GM12873 (cell line): ENCODE measurements around the gene STPG4.

Experiments used
- CTCF ChIP-seq: IDR thresholded peaks from 2 replicates; pipeline ENCODE4 v1.5.1; 2012; ENCODE audit warnings: low read depth, mild to moderate bottlenecking, moderate library complexity, low read length, control low read depth; ENCODE audit not compliant: insufficient read depth; ENCODE audit errors: missing control alignments

STPG4 gene

GRCh38 chr2:47079515-47080412, 75.3 kb downstream of the STPG4 start:
- no peak for TF ChIP-seq CTCF

DNA sequence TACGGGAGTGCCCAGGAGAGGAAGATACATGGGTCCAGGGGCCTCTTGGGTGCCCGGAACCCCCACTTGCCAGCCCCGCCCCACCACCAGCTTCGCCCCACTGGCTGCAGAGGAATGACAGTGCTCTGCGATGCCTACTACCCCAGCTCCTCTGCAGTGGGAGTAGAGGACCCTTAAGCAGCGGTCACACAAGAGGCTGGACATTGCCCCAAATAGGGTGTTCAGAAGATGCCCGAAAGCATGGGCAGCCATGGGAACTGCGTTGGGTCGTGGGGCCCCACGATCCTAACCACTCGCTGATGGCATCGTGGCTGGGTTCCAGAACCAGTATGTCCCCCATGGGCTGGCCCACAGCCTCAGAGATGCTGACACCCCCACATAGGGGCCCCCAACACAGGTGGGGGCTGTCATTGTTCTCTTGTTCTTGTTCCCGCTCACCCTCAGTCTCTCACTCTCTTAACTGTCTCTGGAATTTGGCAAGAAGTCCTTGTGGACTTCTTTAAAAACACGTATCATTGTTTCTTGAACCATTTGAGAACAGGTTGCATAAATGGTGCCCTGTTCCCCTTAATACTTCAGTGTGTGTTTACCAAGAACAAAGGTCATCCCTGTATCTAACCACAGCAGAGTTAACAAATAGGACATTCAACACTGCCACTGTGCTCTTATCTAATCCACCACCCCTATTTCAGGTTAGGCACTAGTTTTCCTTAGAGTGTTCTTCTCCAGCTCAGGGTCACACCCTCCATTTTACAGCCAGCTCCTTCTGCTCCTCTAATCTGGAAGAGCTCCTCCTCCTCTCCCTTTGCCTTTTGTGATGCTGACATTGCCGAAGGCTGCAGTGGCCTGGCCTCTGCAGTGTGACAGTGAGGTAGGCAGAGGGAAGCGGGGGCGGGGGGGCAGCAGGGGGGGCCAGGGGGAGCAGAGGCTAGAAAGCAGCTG, 76.3 kb downstream of the STPG4 start:
- TF ChIP-seq CTCF, result no peak

GRCh38 chr2:47077442-47078117, 77.5 kb downstream of the STPG4 start:
- TF ChIP-seq CTCF, result no peak

- no peak for TF ChIP-seq CTCF
Observed at GRCh38 chr2:47076586-47077441, 78.3 kb downstream of the STPG4 start.

- no peak for TF ChIP-seq CTCF
Observed at GRCh38 chr2:47076126-47076506, 79.0 kb downstream of the STPG4 start.

- no peak for TF ChIP-seq CTCF
Observed at GRCh38 chr2:47075361-47076125, 79.6 kb downstream of the STPG4 start.
